Cardiac septum (tissue), 1 donor: ENCODE data around the gene SLC2A1. TPM values are rescaled to one million over a fixed set of nuclear protein-coding genes. Genes with fewer than 3 reads are reported as not detected.
"Not testable (repeated sequence)": the region's sequence is repeated elsewhere in the genome, so short reads cannot be mapped to it uniquely, and the experiment has no call there.

Source experiments
- DNase-seq: peaks from one replicate; pipeline ENCODE4 v3.0.0-alpha.2; 2020; ENCODE audit warnings: low spot score
- intact Hi-C: fragments of 100-400 bp; cut with DNase I; formaldehyde crosslinking; loops from one replicate; pipeline ENCODE4 v1.14.0; 2022
- total RNA-seq: library from RNA; stranded (reverse); fragmentation: NEBNext Ultra II Directional; extraction: Animal tissue kit (Norgen Biotek cat#: 25700); gene quantifications from one replicate; pipeline ENCODE4 v1.2.1, GENCODE V29; 2021
- donor health status: DM: no; HTN: no; CAD: no.

SLC2A1 gene
- total RNA-seq, 1 donor from 2014 or later: 31.9 TPM

- intact Hi-C loops: no loop called here
- DNase-seq: no peak
Measured at GRCh38 chr1:42922687-42923366, 35.8 kb downstream of the SLC2A1 start.

GRCh38 chr1:42921769-42922168 lies 36.9 kb downstream of the SLC2A1 start:
- no peak for DNase-seq
- intact Hi-C loops: no loop called here

- intact Hi-C loops, DNase-seq: not testable (repeated sequence)
Measured at GRCh38 chr1:42919651-42920050, 39.0 kb downstream of the SLC2A1 start.

- no peak for DNase-seq
- intact Hi-C loops: no loop called here
Measured at GRCh38 chr1:42917241-42917495, 41.5 kb downstream of the SLC2A1 start.

- DNase-seq: no peak
- intact Hi-C loops: no loop called here
Measured at GRCh38 chr1:42915456-42915855, 43.2 kb downstream of the SLC2A1 start.

GRCh38 chr1:42914092-42914627 lies 44.5 kb downstream of the SLC2A1 start:
- DNase-seq: no peak
- intact Hi-C loops: no loop called here

GRCh38 chr1:42913426-42914091 lies 45.1 kb downstream of the SLC2A1 start:
- DNase-seq: no peak

GRCh38 chr1:42910985-42911384 lies 47.7 kb downstream of the SLC2A1 start:
- intact Hi-C loops: no loop called here
- DNase-seq: no peak

More at GRCh38 chr1:42913426-42914091, 45.1 kb downstream of the SLC2A1 start:
- intact Hi-C loops: loop anchor here (1.0 kb wide), 1 partner anchor 160 kb away; no protein-coding TSS in a partner anchor

GRCh38 chr1:42908046-42908445 lies 50.6 kb downstream of the SLC2A1 start:
- DNase-seq: no peak
- intact Hi-C loops: no loop called here

GRCh38 chr1:42904434-42904833 lies 54.2 kb downstream of the SLC2A1 start:
- DNase-seq: no peak
- intact Hi-C loops: no loop called here

- intact Hi-C loops: not testable (repeated sequence)
Measured at GRCh38 chr1:42899960-42900359, 58.7 kb downstream of the SLC2A1 start.

GRCh38 chr1:42891465-42892138 lies 67.1 kb downstream of the SLC2A1 start:
- DNase-seq: no peak
- intact Hi-C loops: no loop called here

More at GRCh38 chr1:42899960-42900359, 58.7 kb downstream of the SLC2A1 start:
- DNase-seq: not testable (repeated sequence)

- no peak for DNase-seq
- intact Hi-C loops: no loop called here
Measured at GRCh38 chr1:42889264-42889663, 69.4 kb downstream of the SLC2A1 start.

- intact Hi-C loops: no loop called here
- no peak for DNase-seq
Measured at GRCh38 chr1:42888013-42888633, 70.5 kb downstream of the SLC2A1 start.

GRCh38 chr1:42887366-42887765 lies 71.3 kb downstream of the SLC2A1 start:
- DNase-seq: no peak
- intact Hi-C loops: no loop called here

GRCh38 chr1:42886800-42887199 lies 71.9 kb downstream of the SLC2A1 start:
- intact Hi-C loops: no loop called here
- no peak for DNase-seq

- DNase-seq: no peak
- intact Hi-C loops: no loop called here
Measured at GRCh38 chr1:42886046-42886739, 72.5 kb downstream of the SLC2A1 start.

GRCh38 chr1:42880384-42880783 lies 78.3 kb downstream of the SLC2A1 start:
- intact Hi-C loops: no loop called here

GRCh38 chr1:42877380-42877779 lies 81.3 kb downstream of the SLC2A1 start:
- no peak for DNase-seq
- intact Hi-C loops: no loop called here

More at GRCh38 chr1:42880384-42880783, 78.3 kb downstream of the SLC2A1 start:
- DNase-seq: no peak

GRCh38 chr1:42876009-42876408 lies 82.7 kb downstream of the SLC2A1 start:
- DNase-seq: no peak
- intact Hi-C loops: no loop called here
